Trophoblast cell (in vitro differentiated cells and primary cell): Measurements from ENCODE around the gene GADD45G.
A peak's percentile ranks its signal among the peaks of the same experiment; 100 is the strongest.

Experiments
- DNase-seq, 2 donors: peaks; one replicate each; pipeline ENCODE4 v3.0.0-alpha.2; 2016
- H2AFZ ChIP-seq: 2 replicates; pipeline ENCODE4 v1.6.1; 2013; ENCODE audit warnings: low read length, moderate library complexity, mild to moderate bottlenecking; ENCODE audit not compliant: insufficient read depth, poor library complexity
- H2AK5ac ChIP-seq: 2 replicates; pipeline ENCODE4 v1.6.1; 2013; ENCODE audit warnings: mild to moderate bottlenecking, low read length
- H2BK120ac ChIP-seq: 2 replicates; pipeline ENCODE4 v1.6.1; 2013; ENCODE audit warnings: low read length, mild to moderate bottlenecking, moderate library complexity; ENCODE audit not compliant: insufficient read depth, poor library complexity
- H2BK12ac ChIP-seq: 2 replicates; pipeline ENCODE4 v1.6.1; 2013; ENCODE audit warnings: mild to moderate bottlenecking, low read length, moderate library complexity
- H2BK5ac ChIP-seq: 2 replicates; pipeline ENCODE4 v1.6.1; 2013; ENCODE audit warnings: low read length, low read depth, moderate library complexity, mild to moderate bottlenecking; ENCODE audit not compliant: poor library complexity
- H3K14ac ChIP-seq: 2 replicates; pipeline ENCODE4 v1.6.1; 2013; ENCODE audit warnings: mild to moderate bottlenecking, low read length
- H3K18ac ChIP-seq: 2 replicates; pipeline ENCODE4 v1.6.1; 2013; ENCODE audit warnings: mild to moderate bottlenecking, low read length
- H3K23ac ChIP-seq: 2 replicates; pipeline ENCODE4 v1.6.1; 2013; ENCODE audit warnings: low read length
- H3K27ac ChIP-seq: 2 replicates; pipeline ENCODE4 v1.5.1; 2013; ENCODE audit warnings: low read depth, mild to moderate bottlenecking, inconsistent platforms, low read length, moderate library complexity
- H3K27me3 ChIP-seq: 2 replicates; pipeline ENCODE4 v1.6.1; 2013; ENCODE audit warnings: inconsistent platforms, mild to moderate bottlenecking, low read length, moderate library complexity; ENCODE audit not compliant: insufficient read depth
- H3K36me3 ChIP-seq, 2 experiments: 1 replicate in 1 of 2; 2 replicates in 1 of 2; pipeline ENCODE4 v1.6.1; 2013; ENCODE audit warnings: low read length in 2 of 2, mild to moderate bottlenecking in 2 of 2, moderate library complexity in 1 of 2; ENCODE audit not compliant: insufficient read depth in 2 of 2, control insufficient read depth in 1 of 2
- H3K4ac ChIP-seq: 2 replicates; pipeline ENCODE4 v1.6.1; 2013; ENCODE audit warnings: low read depth, mild to moderate bottlenecking, low read length, moderate library complexity
- H3K4me1 ChIP-seq, 2 experiments: 1 replicate in 1 of 2; 2 replicates in 1 of 2; pipeline ENCODE4 v1.6.1; 2013; ENCODE audit warnings: low read length in 2 of 2, mild to moderate bottlenecking in 2 of 2, moderate library complexity in 1 of 2; ENCODE audit not compliant: insufficient read depth in 2 of 2, control insufficient read depth in 1 of 2
- H3K4me2 ChIP-seq: 2 replicates; pipeline ENCODE4 v1.6.1; 2013; ENCODE audit warnings: inconsistent platforms, mild to moderate bottlenecking, low read length, moderate library complexity
- H3K4me3 ChIP-seq: 2 replicates; pipeline ENCODE4 v1.5.1; 2013; ENCODE audit warnings: mild to moderate bottlenecking, low read depth, low read length, inconsistent platforms
- H3K79me1 ChIP-seq: one replicate; pipeline ENCODE4 v1.6.1; 2013; ENCODE audit warnings: low read length
- H3K79me2 ChIP-seq: 2 replicates; pipeline ENCODE4 v1.6.1; 2013; ENCODE audit warnings: low read length, mild to moderate bottlenecking; ENCODE audit not compliant: control insufficient read depth, insufficient read depth, poor library complexity
- H3K9ac ChIP-seq: 2 replicates; pipeline ENCODE4 v1.6.1; 2013; ENCODE audit warnings: mild to moderate bottlenecking, low read length
- H3K9me3 ChIP-seq: 2 replicates; pipeline ENCODE4 v1.6.1; 2013; ENCODE audit warnings: low read depth, mild to moderate bottlenecking, control low read depth, inconsistent platforms, low read length; ENCODE audit not compliant: insufficient read depth
- H4K12ac ChIP-seq: 2 replicates; pipeline ENCODE4 v1.6.1; 2013; ENCODE audit warnings: low read depth, mild to moderate bottlenecking, low read length, moderate library complexity
- H4K8ac ChIP-seq: 2 replicates; pipeline ENCODE4 v1.6.1; 2013; ENCODE audit warnings: low read depth, mild to moderate bottlenecking, low read length, moderate library complexity
- H4K91ac ChIP-seq: one replicate; pipeline ENCODE4 v1.6.1; 2013; ENCODE audit warnings: low read depth, mild to moderate bottlenecking, low read length, moderate library complexity
- WGBS: extraction: QIAGEN DNeasy Blood & Tissue Kit; methylation state at CpG from one replicate; pipeline ENCODE4 v1.1.7; 2013; ENCODE audit warnings: missing lambda C conversion rate; ENCODE audit not compliant: insufficient read length, insufficient coverage; ENCODE audit errors: extremely low coverage; 5-methylcytosine and 5-hydroxymethylcytosine counted together

The GADD45G gene

DNA sequence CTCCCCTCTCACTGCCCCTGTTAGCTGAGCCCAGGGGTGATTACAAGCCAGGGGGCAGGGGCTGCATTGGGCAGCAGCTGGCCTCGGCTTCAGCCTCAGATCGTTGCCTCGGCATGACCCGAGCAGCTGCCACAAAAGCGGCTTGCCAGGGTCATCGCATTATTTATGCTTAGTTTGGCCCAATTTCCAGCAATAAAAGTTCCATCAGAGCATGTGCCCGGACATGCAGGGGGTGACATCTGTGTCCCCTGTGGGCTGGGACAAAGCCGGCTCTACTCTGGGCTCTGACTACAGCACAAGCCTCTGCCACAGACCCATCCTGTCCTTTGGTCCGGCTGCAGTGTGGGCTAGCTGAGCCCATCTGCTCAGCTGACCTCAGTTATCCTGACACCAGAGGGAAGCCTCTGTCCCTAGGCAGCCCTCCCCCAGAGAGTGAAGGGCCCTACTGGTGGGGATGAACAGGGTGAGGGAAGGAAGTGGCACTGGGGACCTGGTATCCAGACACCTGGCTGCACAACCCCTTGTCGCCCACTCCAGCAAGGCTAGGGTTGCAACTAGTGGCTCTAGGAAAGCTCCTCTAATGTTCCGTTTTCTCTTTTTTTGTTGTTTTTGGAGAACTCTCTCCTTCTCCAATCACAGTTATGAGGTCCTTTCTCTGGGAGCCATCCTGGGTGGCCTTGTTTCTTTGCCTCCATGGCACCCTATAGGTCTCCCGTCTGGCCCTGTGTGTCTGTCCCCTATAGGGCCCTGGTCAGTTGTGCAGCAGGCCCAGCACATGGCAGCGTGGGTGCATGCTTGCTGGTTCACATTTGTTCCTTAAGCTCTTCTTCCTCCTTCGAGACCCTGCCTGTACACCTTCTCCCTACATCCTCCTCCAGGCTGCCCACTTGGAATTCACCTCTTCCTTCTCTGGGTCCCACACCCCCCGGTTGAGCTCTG is 13.3 kb upstream of the GADD45G start:
- Histone ChIP-seq H4K8ac (no peak overlapping the region), H3K14ac (no peak overlapping the region), H3K4me1 (peaks cover 6 to 12% of the 10 kb centered on the region in 2 experiments), H3K4me3 (no peak overlapping the region), H3K79me1 (peaks cover 6% of the 10 kb centered on the region), H3K27me3 (no peaks in the 10 kb centered on the region), H2BK5ac (no peak overlapping the region), H2BK12ac (no peak overlapping the region), H3K18ac (no peak overlapping the region), H3K9ac (no peak overlapping the region), H2AFZ (no peak overlapping the region), H3K23ac (no peak overlapping the region), H3K79me2 (peaks cover 2% of the 10 kb centered on the region), H3K9me3 (no peaks in the 10 kb centered on the region), H2AK5ac (no peak overlapping the region), H2BK120ac (no peak overlapping the region), H4K12ac (no peak overlapping the region), H3K4me2 (no peak overlapping the region), H3K36me3 (no peaks in the 10 kb centered on the region), H4K91ac (no peak overlapping the region), H3K27ac (no peak overlapping the region), H3K4ac (no peak overlapping the region)
- DNase-seq = no peak
- no CpG with 5 or more reads among the region's 15 CpGs for WGBS

DNA sequence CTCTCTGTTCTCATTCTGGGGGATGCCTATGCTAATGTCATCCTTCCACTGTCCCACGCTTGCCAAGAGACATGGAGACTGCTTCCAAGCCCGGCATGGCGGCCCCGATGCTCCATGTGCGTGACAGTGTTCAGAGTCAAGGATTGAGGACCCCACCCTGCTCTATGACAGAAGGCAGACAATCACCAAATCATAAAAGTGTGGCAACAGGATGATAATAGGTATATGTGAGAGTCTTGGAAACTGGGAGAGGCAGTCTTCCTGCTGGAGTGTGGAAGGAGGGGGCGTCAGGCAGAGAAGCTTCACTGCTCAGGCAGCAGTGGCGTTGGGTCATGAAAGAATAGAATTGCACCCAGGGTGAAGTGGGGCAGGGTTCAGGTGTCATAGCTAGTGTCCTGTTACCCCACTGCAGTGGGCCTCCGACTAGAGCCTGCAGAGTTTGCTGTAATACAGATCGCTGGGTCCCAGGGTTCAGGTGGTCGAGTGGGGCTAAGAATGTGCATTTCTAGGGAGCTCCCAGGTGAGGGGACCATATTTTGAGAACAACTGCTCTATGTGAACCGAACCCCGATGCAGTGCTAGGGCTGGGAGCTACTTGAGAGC is 12.5 kb upstream of the GADD45G start:
- H3K23ac ChIP-seq = no peak overlapping the region
- H2BK12ac ChIP-seq = peak overlapping the region; percentile 10
- H3K79me1 ChIP-seq = peaks cover 6% of the 10 kb centered on the region
- no peak overlapping the region for H3K4ac ChIP-seq
- no peak overlapping the region for H2AFZ ChIP-seq
- no peak overlapping the region for H3K18ac ChIP-seq
- H3K27ac ChIP-seq = no peak overlapping the region
- peaks cover 0 to 2% of the 10 kb centered on the region in 2 experiments for H3K36me3 ChIP-seq
- H2BK120ac ChIP-seq = no peak overlapping the region
- no peak overlapping the region for H2BK5ac ChIP-seq
- H3K79me2 ChIP-seq = peaks cover 2% of the 10 kb centered on the region
- peak overlapping the region; percentile 15 for H2AK5ac ChIP-seq
- H3K27me3 ChIP-seq = no peaks in the 10 kb centered on the region
- no CpG with 5 or more reads among the region's 12 CpGs for WGBS
- H3K4me3 ChIP-seq = no peak overlapping the region
- H3K4me1 ChIP-seq = peaks cover 6 to 12% of the 10 kb centered on the region in 2 experiments
- H3K9me3 ChIP-seq = no peaks in the 10 kb centered on the region
- no peak overlapping the region for H4K91ac ChIP-seq
- H3K9ac ChIP-seq = no peak overlapping the region
- no peak overlapping the region for H4K8ac ChIP-seq
- peak overlapping the region; percentile 12 for H3K14ac ChIP-seq
- no peak overlapping the region for H4K12ac ChIP-seq
- H3K4me2 ChIP-seq = no peak overlapping the region
- DNase-seq = no peak

GRCh38 chr9:89592963-89593726 is 11.7 kb upstream of the GADD45G start:
- peak overlapping the region; percentile 65 for H4K91ac ChIP-seq
- H4K12ac ChIP-seq = peak overlapping the region; percentile 19
- H3K4ac ChIP-seq = no peak overlapping the region
- peak overlapping the region; percentile 48 for H2BK120ac ChIP-seq
- no peak overlapping the region for H2AK5ac ChIP-seq
- peak; percentile 65 to 83 for DNase-seq
- no peak overlapping the region for H2AFZ ChIP-seq
- peak overlapping the region; percentile 47 for H2BK5ac ChIP-seq
- H3K27me3 ChIP-seq = no peaks in the 10 kb centered on the region
- no peaks in the 10 kb centered on the region for H3K9me3 ChIP-seq
- H3K18ac ChIP-seq = peak overlapping the region; percentile 62
- H3K4me2 ChIP-seq = no peak overlapping the region
- H3K4me1 ChIP-seq = peaks cover 6 to 12% of the 10 kb centered on the region in 2 experiments
- H3K14ac ChIP-seq = peak overlapping the region; percentile 32
- H3K9ac ChIP-seq = no peak overlapping the region
- peak overlapping the region; percentile 23 for H4K8ac ChIP-seq
- peak overlapping the region; percentile 25 for H2BK12ac ChIP-seq
- no peak overlapping the region for H3K4me3 ChIP-seq
- peak overlapping the region; percentile 20 for H3K27ac ChIP-seq
- peaks cover 0 to 2% of the 10 kb centered on the region in 2 experiments for H3K36me3 ChIP-seq
- peaks cover 6% of the 10 kb centered on the region for H3K79me1 ChIP-seq
- H3K23ac ChIP-seq = no peak overlapping the region
- peaks cover 2% of the 10 kb centered on the region for H3K79me2 ChIP-seq
- no CpG with 5 or more reads among the region's 13 CpGs for WGBS

DNA sequence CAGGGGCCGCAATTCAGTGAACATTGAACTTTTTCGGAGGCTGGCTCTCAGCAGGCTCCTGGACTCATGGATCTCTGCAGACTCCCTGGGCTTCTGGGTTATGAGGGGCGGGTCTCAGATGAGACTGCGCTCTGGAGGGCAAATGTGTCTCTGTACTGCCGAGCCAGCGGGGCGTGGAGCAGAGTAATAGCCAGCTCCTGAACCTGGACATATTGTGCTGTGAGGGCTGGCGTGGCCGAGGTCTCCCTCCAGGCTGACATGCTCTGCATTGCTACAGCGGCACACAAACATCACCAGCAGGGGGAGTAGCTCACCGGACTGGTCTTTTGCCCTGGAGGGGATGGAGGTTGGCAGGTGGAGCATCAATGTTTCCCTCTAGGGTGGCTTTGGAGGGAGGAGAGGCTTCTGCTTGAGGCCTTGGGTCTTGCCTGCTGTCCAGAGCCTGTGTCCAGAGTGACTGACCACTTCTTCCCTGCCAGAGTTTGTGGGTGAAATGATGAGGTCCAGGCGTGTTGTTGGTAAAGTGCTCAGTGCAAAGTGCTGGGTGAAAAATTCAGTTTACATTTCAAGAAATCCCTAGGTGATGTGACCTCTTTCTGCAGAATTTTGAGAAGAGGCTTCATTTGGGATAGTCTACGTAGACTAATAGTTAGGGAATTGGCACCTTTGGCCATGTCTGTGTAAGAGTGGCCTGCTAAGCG is 10.9 kb upstream of the GADD45G start:
- no peaks in the 10 kb centered on the region for H3K27me3 ChIP-seq
- no CpG with 5 or more reads among the region's 14 CpGs for WGBS
- peaks cover 0 to 2% of the 10 kb centered on the region in 2 experiments for H3K36me3 ChIP-seq
- no peak overlapping the region for H3K4me3 ChIP-seq
- peak; percentile 58 to 91 for DNase-seq
- H3K4me2 ChIP-seq = no peak overlapping the region
- no peak overlapping the region for H2AK5ac ChIP-seq
- no peak overlapping the region for H2AFZ ChIP-seq
- H3K9ac ChIP-seq = no peak overlapping the region
- H4K12ac ChIP-seq = peak overlapping the region; percentile 19
- no peak overlapping the region for H3K18ac ChIP-seq
- peak overlapping the region; percentile 23 for H4K8ac ChIP-seq
- peaks cover 6% of the 10 kb centered on the region for H3K79me1 ChIP-seq
- H3K4me1 ChIP-seq = peaks cover 6 to 14% of the 10 kb centered on the region in 2 experiments
- no peak overlapping the region for H3K4ac ChIP-seq
- H3K27ac ChIP-seq = peak overlapping the region; percentile 20
- no peak overlapping the region for H2BK12ac ChIP-seq
- H2BK5ac ChIP-seq = peak overlapping the region; percentile 47
- H4K91ac ChIP-seq = peak overlapping the region; percentile 65
- no peak overlapping the region for H3K23ac ChIP-seq
- H3K9me3 ChIP-seq = no peaks in the 10 kb centered on the region
- H2BK120ac ChIP-seq = peak overlapping the region; percentile 48
- H3K79me2 ChIP-seq = peaks cover 2% of the 10 kb centered on the region
- H3K14ac ChIP-seq = no peak overlapping the region
